Neural crest cell (in vitro differentiated cells): Measurements from ENCODE around the gene RPS2. TPM values are rescaled to one million over a fixed set of nuclear protein-coding genes. Genes with fewer than 3 reads are reported as not detected.
A peak's percentile ranks its signal among the peaks of the same experiment; 100 is the strongest.
"Not testable (repeated sequence)": the region's sequence is repeated elsewhere in the genome, so short reads cannot be mapped to it uniquely, and the experiment has no call there.

ENCODE experiments used
- DNase-seq: peaks from one replicate; pipeline ENCODE4 v3.0.0; 2021; ENCODE audit warnings: low read depth, mixed read lengths, low spot score
- H3K27ac Mint-ChIP-seq: one replicate; pipeline ENCODE4 v1.8.0; 2021; ENCODE audit warnings: mild to moderate bottlenecking, mixed read lengths; ENCODE audit not compliant: unreplicated experiment
- H3K27me3 Mint-ChIP-seq: 2 replicates; pipeline ENCODE4 v1.8.0; 2021; ENCODE audit warnings: low read depth, mild to moderate bottlenecking, mixed read lengths
- H3K36me3 Mint-ChIP-seq: 2 replicates; pipeline ENCODE4 v1.8.0; 2021; ENCODE audit warnings: low read depth, mild to moderate bottlenecking, mixed read lengths
- H3K4me1 Mint-ChIP-seq: 2 replicates; pipeline ENCODE4 v1.8.0; 2021; ENCODE audit warnings: mixed read lengths
- H3K4me3 Mint-ChIP-seq: one replicate; pipeline ENCODE4 v1.8.0; 2021; ENCODE audit warnings: mild to moderate bottlenecking, mixed read lengths
- H3K9me3 Mint-ChIP-seq: 2 replicates; pipeline ENCODE4 v1.8.0; 2021; ENCODE audit warnings: mixed read lengths
- total RNA-seq: library from RNA; stranded (reverse); gene quantifications from 2 replicates; pipeline ENCODE4 v1.2.1, GENCODE V29; 2021
- TF ChIP-seq, protein P1 (sequence below): fragments of 200-600 bp; sonication (generic); conservative IDR thresholded peaks from 2 replicates; pipeline ENCODE4 v1.5.0; 2021; ENCODE audit warnings: antibody characterized with exemption, mild to moderate bottlenecking

The RPS2 gene
- total RNA-seq, 1 donor from 2014 or later: 3,508 TPM

DNA sequence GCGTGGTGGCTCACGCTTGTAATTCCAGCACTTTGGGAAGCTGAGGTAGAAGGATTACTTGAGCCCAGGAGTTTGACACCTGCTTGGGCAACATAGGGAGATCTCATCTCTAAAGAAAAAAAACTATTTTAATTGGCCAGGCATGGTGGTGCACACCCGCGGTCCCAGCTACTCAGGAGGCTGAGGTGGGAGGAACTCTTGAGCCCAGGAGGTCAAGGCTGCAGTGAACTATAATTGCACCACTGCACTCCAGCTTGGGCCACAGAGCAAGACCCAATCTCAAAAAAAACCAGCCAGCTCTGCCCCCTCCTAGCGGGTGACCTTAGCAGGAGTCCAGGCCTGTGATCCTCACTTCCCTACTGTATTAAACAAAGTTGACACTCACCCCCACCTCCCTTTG lies 40.5 kb downstream of the RPS2 start:
- Mint-ChIP-seq H3K27ac (no peak overlapping the region), H3K9me3 (no peaks in the 10 kb centered on the region), H3K27me3 (peaks cover 58% of the 10 kb centered on the region), H3K4me1 (peaks cover 15% of the 10 kb centered on the region), H3K36me3 (no peaks in the 10 kb centered on the region), H3K4me3 (no peak overlapping the region)
- TF ChIP-seq, protein P1, sequence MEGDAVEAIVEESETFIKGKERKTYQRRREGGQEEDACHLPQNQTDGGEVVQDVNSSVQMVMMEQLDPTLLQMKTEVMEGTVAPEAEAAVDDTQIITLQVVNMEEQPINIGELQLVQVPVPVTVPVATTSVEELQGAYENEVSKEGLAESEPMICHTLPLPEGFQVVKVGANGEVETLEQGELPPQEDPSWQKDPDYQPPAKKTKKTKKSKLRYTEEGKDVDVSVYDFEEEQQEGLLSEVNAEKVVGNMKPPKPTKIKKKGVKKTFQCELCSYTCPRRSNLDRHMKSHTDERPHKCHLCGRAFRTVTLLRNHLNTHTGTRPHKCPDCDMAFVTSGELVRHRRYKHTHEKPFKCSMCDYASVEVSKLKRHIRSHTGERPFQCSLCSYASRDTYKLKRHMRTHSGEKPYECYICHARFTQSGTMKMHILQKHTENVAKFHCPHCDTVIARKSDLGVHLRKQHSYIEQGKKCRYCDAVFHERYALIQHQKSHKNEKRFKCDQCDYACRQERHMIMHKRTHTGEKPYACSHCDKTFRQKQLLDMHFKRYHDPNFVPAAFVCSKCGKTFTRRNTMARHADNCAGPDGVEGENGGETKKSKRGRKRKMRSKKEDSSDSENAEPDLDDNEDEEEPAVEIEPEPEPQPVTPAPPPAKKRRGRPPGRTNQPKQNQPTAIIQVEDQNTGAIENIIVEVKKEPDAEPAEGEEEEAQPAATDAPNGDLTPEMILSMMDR: no peak
- no peak for DNase-seq

DNA sequence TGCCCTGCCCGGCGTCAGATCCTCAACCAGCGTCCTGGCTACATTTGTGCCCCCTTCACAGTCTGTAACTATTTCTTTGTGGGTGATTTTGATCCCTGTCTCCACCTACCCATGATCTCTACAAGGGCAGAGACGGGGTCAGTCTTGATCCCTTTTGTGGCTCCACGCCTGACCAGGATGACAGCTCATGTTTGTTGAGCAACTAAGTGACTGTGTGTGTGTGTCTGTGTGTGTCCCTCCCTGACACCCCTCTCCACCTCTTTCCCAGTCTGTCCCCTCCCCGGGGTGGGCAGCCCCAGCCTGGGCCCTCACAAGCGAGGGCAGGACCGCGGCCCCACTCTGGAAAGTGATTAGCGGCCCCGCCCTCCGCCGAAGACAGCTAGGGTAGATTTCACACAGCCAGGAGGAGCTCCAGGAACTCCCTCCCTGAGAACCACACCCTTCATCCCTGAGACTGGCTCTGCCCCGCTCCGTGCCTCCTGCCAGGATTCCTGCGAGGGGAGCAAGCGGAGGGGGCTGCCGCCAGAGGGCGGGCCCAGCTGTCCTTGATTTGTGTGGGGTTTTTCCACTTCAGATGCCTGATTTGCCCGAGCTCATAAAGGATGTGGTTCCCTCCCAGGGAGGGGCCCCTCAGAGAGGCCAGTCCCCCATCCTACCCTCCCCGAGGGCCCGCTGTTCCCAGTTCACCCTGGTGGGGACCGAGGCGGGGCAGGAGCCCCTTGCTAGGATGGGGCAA lies 41.2 kb downstream of the RPS2 start:
- TF ChIP-seq, protein P1: peak; percentile 60
- peaks cover 64% of the 10 kb centered on the region for H3K27me3 Mint-ChIP-seq
- peaks cover 13% of the 10 kb centered on the region for H3K4me1 Mint-ChIP-seq
- DNase-seq: peak; percentile 47
- H3K27ac Mint-ChIP-seq: no peak overlapping the region
- no peaks in the 10 kb centered on the region for H3K9me3 Mint-ChIP-seq
- no peaks in the 10 kb centered on the region for H3K36me3 Mint-ChIP-seq
- H3K4me3 Mint-ChIP-seq: no peak overlapping the region

DNA sequence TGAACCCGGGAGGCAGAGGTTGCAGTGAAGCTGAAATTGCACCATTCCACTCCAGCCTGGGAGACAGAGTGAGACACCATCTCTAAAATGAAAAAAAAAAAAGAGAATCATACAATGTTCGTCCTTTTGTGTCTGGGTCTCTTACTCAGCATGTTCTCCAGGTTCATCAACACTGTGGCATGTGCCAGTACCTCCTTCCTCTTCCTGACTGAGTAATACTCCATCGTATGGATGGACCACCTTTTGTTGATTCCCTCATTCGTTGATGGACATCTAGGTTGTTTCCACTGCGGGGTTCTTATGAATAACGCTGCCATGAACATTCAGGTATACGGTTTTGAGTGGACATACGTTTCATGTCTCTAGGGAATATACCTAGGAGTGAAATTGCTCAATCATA lies 42.3 kb downstream of the RPS2 start:
- TF ChIP-seq, protein P1: no peak
- peaks cover 69% of the 10 kb centered on the region for H3K27me3 Mint-ChIP-seq
- H3K9me3 Mint-ChIP-seq: no peaks in the 10 kb centered on the region
- no peak overlapping the region for H3K4me3 Mint-ChIP-seq
- H3K4me1 Mint-ChIP-seq: peaks cover 10% of the 10 kb centered on the region
- H3K27ac Mint-ChIP-seq: no peak overlapping the region
- H3K36me3 Mint-ChIP-seq: no peaks in the 10 kb centered on the region
- no peak for DNase-seq

DNA sequence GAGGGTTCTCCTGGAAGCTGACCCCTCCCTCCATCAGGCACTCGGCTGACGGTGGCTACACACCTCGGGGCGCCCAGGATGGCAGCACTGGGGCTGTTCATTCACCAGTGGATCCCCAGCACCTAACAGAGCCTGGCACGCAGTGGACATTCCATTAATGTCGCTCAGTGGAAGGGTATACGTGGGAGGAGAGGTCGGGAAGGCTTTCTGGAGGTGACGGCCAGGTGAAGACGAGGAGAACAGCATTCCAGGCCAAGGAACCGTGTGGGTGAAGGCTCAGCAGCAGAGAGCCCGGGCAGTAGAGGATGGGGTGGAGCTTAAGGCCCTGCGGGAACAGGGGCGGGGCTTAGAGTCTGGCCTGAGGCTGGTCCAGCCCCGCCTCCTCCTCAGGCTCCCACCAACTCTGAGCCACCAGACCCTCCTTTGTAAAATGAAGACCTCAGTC lies 43.9 kb downstream of the RPS2 start:
- peak; percentile 53 for DNase-seq
- peaks cover 85% of the 10 kb centered on the region for H3K27me3 Mint-ChIP-seq
- TF ChIP-seq, protein P1: no peak

DNA sequence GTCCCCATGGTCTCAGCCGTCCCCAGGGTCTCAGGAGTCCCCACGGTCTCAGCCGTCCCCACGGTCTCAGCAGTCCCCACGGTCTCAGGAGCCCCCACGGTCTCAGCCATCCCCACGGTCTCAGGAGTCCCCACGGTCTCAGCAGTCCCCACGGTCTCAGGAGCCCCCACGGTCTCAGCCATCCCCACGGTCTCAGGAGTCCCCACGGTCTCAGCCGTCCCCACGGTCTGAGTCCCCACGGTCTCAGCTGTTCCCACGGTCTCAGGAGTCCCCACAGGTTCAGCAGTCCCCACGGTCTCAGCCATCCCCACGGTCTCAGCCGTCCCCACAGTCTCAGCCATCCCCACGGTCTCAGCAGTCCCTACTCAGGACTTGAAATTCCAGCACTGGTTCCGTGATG lies 44.5 kb downstream of the RPS2 start:
- not testable (repeated sequence) for H3K4me3 Mint-ChIP-seq, H3K27ac Mint-ChIP-seq, DNase-seq, H3K36me3 Mint-ChIP-seq, H3K4me1 Mint-ChIP-seq, H3K9me3 Mint-ChIP-seq
- H3K27me3 Mint-ChIP-seq: peaks cover 91% of the 10 kb centered on the region

More for the DNA sequence above, 43.9 kb downstream of the RPS2 start:
- Mint-ChIP-seq H3K36me3 (no peaks in the 10 kb centered on the region), H3K4me3 (no peak overlapping the region), H3K4me1 (peaks cover 10% of the 10 kb centered on the region), H3K9me3 (no peaks in the 10 kb centered on the region), H3K27ac (peak overlapping the region; percentile 24)

DNA sequence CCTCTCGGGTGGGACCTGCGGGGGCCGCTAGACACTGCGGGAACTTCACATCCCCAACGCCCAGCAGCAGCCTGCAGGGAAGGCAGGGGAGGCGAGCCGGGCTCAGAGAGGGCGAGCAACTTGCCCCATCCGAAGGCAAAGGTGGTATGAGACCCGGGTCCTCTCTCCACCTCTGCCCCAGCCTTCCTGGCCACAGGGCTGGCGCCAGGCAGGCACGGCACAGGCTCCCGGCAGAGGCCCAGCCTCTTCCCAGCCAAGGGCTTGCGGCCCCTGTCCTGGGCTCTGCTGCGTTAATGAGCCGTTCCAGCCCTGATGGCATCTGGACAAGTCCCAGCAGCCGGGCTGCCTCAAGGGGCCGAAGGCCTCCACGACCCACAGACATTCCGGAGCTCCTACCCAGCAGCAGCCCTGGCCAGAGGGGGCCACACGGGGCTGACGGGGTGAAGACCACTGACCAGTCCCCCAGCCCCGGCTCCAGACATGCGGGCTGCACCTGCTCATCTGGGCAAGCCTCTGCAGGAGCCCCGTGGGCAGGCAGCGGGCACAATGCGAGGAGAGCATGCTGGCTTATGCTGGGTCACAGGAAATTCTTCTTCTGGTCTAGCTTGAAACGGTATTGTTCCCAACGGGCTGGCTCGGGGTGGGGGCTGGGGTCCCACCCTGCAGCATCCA lies 45.2 kb downstream of the RPS2 start:
- peaks cover 92% of the 10 kb centered on the region for H3K27me3 Mint-ChIP-seq
- H3K4me3 Mint-ChIP-seq: no peak overlapping the region
- H3K36me3 Mint-ChIP-seq: no peaks in the 10 kb centered on the region
- no peaks in the 10 kb centered on the region for H3K9me3 Mint-ChIP-seq
- no peak overlapping the region for H3K27ac Mint-ChIP-seq
- H3K4me1 Mint-ChIP-seq: peaks cover 10% of the 10 kb centered on the region
- no peak for DNase-seq
- TF ChIP-seq, protein P1: no peak
